Cardiac septum (tissue), 1 donor: Measurements from ENCODE around the gene OLFM1. TPM values are rescaled to one million over a fixed set of nuclear protein-coding genes. Genes with fewer than 3 reads are reported as not detected.
A peak's percentile ranks its signal among the peaks of the same experiment; 100 is the strongest.

ENCODE experiments used
- DNase-seq: peaks from one replicate; pipeline ENCODE4 v3.0.0-alpha.2; 2020; ENCODE audit warnings: low spot score
- intact Hi-C: fragments of 100-400 bp; cut with DNase I; formaldehyde crosslinking; loops from one replicate; pipeline ENCODE4 v1.14.0; 2022
- long read RNA-seq: library from polyadenylated mRNA; unstranded; transcript quantifications from one replicate; pipeline ENCODE4 v2.0.0, GENCODE V29; 2021
- total RNA-seq: library from RNA; stranded (reverse); fragmentation: NEBNext Ultra II Directional; extraction: Animal tissue kit (Norgen Biotek cat#: 25700); gene quantifications from one replicate; pipeline ENCODE4 v1.2.1, GENCODE V29; 2021
- donor health status: DM: no; HTN: no; CAD: no.

Gene OLFM1
- 8.6 TPM for total RNA-seq
- long read RNA-seq, transcript OLFM1-201 (6 exons, 2,591 nt) = major isoform, 5 of 16 reads
- long read RNA-seq, transcript OLFM1-202 (4 exons, 1,014 nt) = major isoform, 5 of 16 reads
- long read RNA-seq, partial matches to known transcripts = 0 of 16 reads
- long read RNA-seq, other reads (novel, unspliced or antisense) = 1 of 16 reads

DNA sequence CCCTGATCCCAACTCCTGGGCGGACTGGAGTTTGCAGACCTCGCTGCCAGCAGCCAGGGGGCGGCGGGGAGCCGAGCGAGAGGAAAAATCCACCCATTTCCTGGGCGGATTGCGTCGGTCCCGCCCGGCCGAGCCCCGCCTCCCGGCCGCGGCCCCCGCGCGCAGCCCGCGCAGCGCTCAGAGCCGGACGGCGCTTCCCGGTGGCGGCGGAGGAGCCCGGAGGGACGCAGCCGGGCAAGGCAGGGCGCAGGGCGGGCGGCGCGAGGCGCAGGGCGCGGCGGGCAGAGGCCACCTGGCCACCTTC, at the start of gene OLFM1:
Gene OLFM1, plus strand, starts transcription at position 180 of the 304 bp plus-strand sequence. CDS start 322 bp downstream, outside the sequence.
- intact Hi-C loops = loop anchor here (10.0 kb wide), 1 partner anchor 303 kb away; no protein-coding TSS in a partner anchor
- peak; percentile 86 for DNase-seq

DNA sequence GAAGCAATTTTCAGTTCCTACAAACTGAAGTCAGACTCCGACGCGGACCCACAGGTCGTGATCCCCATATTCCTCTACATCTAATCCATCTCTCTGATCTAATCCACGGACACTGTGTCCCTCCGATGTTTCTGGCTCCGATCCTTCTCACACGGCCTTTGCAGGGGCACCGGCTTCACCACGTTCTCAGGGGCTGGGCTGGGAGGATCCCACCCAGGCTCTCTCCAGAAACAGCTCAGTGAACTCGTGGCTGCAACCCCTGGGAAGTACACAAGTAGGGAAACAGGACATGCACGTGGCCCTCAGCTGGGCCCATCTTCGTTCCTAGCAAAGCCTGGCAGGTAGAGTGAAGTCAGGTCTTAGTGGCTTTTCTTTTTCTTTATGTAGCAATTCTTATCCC, 49.1 kb upstream of the OLFM1 start:
- peak; percentile 55 for DNase-seq
- intact Hi-C loops = no loop called here

DNA sequence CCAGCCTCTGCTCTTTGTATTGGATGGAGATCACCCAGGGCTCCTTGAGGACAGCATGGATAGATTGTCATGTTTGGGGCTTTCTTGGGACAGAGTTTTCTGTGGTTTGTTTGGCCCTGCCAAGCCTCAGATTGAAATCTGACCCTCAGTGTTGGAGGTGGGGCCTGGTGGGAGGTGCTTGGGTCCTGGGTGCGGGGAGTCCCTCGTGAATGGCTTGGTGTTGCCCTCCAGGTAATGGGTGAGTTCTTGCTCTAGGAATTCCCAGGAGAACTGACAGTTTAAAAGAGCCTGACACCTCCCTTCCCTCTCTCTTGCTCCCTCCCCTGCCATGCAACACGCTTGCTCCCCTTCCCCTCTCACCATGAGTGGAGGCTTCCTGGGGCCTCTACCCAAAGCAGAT, 48.6 kb upstream of the OLFM1 start:
- intact Hi-C loops = no loop called here
- no peak for DNase-seq

DNA sequence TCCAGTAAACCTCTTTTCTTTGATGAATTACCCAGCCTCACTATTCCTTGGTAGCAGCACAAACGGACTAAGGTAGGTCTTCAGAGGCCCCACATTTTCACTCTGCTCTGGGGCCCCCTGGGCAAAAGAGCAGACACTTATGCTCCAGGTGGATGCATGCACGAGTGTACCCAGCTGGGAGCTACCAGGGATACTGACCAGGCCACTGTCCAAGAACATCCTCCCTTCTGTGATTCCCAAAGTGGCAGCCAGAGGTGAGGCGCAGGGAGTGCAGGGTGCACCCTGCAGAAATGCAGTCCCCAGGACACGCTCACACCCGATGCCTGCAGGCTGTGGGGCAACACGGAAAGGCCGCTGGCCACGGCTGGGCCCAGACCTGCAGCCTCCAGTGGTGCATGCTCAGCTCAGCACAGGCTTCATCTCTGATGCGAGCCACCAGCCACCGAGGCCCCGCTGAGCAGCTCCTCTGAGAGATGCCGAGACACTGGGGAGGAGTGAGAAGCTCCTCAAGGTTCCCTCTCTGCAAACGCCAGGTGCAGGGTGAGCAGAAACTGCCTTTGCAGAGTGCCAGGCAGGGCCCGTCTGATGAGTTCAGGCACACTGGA, 48.1 kb upstream of the OLFM1 start:
- intact Hi-C loops = no loop called here
- peak; percentile 59 for DNase-seq

DNA sequence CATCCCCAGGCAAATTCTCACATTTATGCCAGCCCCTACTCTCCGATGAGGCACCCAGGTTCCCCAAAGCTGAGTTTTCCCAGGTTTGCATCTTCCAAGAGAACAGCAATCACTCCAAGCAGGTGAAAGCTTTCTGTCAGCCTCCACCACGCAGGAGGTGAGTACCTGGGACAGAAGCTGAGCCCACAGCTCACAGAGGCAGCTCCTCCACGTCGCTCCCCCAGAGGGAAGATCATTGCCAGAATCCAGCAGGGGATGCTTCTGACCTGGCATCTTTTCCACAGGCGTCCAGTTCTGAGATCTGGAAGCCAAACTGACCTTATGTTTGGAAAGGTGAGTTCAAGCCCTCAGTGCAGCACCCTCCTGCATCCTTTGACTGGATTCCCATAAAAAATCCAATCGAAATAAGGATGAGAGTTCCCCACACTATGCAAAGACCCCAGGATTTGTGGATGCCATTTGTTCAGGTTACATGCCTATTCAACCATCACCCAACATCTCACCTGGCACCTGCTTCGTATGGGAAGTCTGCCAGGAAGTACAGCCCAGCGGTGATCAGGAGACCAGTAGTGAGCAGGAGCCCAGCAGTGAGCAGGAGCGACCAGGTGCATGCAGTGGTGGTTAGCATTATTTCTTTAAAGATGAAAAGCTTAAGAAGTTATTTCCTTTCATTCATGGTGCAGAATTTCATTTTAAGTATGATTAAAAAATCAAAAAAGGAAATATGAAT, 47.4 kb upstream of the OLFM1 start:
- DNase-seq = no peak
- intact Hi-C loops = no loop called here

DNA sequence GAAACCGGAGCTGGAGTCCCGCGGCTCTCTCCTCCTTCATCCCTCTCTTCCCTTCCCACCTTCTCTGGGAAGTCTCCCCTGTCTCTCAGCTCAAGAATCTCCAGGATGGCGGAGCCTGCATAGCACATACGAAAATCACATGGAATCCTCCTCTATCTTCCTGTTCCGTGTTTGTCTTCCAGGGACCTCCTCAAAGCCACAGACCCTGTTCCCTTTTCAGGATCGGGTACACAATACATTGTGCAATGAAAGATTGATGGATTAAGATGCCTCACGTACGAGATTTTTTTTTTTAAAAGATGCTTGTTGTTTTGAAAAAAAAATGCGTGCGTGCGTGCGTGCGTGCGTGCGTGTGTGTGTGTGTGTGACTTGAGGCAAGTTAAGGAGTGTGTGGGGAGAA, 46.6 kb upstream of the OLFM1 start:
- intact Hi-C loops = no loop called here
- DNase-seq = peak; percentile 44

DNA sequence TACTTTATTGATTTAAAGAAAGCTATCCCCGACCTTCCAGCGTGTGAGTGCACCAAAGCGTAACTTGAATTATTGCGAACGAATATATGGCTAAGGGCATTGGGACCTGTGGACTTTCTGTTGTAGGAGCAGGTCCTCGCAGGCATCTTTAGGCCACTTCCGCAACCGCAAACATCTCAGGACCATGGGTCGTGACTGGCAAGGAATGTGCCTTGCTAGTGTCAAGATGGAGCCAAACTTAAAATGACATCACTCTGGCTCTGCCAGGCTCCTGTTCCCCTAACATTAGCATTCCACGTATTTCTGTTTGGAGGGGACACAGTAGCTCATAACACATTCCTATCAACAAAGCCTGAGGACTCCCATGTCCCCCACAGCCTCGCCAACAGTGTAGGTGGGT, 44.1 kb upstream of the OLFM1 start:
- intact Hi-C loops = no loop called here
- DNase-seq = peak; percentile 26

DNA sequence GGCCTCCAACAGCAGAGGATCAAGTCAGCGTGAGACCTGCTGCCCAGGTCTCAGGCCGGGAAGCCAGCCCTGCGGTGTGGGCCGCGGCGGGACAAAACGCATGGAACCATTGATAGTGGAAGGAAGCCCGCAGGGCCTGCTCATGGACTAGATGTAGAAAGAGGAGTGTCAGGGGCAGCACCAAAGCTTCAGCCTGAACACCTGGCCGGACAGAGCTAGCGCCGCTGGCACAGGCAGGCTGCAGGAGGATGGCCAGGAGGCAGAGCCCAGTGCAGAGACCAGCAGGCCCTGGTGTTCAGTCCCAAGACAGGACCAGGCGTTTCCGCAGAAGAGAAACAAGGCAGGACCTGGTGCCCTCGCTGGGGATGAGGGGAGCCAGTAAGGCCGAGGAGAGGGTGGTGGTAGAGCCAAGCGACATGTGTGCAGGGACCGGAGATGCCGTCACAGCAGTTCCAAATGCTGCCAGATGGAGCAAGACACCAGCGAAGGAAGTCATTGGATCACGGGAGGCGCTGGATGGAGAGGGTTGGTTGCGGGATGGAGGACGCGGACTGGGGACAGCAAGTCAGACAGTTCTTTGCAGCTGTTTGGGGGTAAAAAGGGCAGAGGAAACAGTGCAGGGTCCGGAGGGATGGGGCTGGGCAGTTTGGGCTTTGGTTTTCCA, 42.1 kb upstream of the OLFM1 start:
- DNase-seq = peak; percentile 63

DNA sequence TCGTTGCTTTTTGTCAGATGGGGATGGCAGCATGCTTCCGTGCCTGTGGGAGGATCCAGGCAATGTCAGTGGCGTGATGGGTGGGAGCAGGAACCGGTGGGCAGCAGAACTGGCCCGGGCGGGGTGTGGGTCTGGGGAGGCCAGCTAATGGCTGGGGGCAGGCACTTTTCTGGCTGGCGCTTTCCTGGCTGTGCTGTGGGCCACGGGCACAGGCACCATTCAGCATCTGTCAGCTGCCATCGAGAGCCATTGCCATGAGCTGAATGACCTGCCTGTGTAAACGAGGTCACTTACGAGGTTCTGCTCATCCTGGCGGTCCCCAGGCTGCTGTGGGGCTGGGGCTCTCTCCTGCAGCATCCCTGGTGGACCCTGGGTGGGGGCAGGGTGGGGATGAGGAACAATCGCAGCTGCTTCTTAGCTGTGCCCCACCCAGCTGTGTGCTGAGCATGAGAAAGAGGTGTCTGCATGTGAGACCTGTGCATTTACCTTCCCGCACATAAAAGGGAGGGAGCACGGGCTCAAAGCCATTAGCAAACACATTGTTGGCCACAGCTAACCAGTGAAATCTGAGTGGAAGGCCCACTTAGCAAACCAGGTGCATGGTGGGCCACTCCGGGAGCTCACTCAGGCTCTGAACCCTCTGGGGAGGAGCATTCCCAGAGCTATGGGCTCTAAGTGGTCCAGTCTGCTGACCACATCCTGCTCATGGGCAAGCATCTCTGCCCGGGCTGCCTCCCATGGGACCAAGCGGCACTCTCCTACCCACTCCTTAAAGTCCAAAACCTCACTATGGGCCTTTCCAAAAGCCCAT, 41.3 kb upstream of the OLFM1 start:
- peak; percentile 38 for DNase-seq
- intact Hi-C loops = no loop called here

More for the DNA sequence above, 42.1 kb upstream of the OLFM1 start:
- intact Hi-C loops = no loop called here

DNA sequence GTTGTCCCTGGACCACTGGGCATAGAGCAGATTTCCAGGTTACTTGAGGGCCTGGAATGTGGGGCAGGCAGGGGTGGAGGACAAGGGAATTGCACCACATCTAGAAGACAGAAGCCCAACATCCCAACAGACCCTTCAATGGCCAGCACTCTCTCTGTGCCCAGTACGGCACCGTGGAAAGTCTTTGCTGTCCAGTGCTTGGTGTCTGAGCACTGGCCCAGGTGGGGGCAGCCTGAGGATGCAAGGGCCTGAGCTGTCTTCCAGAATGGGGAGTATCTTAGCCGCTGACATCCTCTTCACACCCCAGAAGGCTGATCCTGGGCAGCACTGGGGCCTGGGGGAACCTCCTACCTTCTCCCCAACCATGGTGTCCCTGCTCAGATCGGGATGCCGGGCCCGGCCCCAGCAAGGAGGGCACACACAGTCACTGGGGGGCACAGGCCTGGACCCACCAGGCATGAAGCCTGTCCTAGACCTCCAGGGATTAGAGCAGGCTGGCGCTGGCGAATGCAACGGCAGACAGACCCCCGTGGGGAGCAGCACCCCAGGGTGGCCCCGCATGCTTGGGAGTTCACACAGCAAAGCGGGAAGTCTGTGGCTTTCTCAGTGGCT, 40.6 kb upstream of the OLFM1 start:
- DNase-seq = peak; percentile 67
- intact Hi-C loops = no loop called here

DNA sequence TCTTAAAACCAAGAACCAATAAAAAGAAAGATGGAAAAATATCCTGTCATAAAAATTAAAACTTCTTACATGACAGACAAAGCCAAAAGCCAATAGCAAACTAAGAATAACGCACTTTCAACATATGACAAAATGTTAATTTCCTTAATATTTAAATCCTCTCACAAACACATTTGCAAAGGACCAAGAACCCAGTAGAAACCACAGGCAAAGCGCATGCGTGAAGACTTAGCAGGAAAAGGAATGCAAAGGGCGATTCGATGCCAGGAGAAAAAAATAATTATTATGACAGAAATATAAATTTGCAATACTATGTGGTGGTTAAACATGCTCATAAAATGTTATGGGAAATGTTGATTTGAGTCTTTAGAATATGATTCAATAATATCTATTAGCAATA, 39.9 kb upstream of the OLFM1 start:
- intact Hi-C loops = no loop called here
- no peak for DNase-seq

DNA sequence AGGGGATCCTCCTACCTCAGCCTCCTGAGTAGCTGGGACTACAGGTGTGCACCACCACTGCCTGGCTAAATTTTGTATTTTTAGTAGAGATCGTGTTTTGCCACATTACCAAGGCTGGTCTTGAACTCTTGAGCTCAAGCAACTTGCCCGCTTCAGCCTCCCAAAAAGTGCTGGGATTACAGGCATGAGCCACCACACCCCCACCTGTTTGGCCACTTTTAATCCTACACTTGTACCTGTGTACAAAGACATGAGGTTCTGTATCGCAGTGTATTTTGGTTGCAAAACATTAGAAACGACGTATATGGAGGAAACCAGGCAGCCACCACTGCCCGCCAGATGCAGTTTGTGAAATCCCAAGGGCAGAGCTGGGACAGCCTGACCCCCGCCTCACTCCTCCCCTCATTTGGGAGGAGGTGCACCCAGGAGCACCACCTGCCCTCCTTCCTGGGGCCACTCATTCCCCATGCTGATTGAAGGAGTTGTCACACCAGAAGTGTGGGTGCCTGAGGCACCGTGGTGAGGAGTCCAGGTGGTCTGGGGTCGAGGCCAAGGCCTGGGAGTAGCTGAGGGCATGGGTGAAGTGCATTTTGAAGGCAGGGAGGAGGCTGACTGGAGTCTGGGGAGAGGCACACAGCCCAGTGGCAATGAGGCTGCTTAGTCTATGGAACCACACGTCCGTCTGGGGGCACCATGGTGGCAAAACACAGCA, 39.3 kb upstream of the OLFM1 start:
- intact Hi-C loops = no loop called here
- peak; percentile 70 for DNase-seq

DNA sequence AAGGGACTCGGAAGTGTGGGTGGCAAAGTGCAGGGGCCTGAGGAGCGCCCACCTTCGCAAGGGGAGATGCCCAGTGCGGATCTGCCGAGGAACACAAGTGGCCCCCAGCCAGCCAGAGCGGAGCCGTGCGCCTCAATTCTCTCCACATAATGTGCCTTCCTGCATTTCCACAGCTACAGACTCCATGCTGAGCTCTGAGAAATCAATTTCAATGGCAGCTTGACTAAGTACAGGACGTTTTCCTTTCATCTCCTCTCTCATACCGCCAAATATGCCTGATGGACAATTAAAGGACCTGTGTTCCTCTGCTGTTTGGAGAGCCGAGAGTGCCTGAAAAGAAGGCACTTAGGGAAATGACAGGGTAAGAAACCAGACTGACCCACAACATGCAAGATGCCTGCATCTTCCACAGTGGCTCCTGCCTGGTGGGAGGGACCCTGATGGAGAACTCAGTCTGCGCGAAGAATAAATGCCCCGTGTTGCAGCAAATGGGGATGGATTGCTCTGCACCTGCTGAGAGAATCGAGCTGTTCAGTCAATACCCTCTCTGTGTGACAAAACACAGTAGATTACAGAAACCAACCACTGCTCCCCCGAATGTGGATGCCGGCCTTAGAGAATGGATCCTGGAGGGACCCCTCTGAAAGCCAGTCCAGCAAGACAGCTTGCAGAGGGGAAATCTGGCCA, 38.6 kb upstream of the OLFM1 start:
- DNase-seq = peak; percentile 7
- intact Hi-C loops = no loop called here

DNA sequence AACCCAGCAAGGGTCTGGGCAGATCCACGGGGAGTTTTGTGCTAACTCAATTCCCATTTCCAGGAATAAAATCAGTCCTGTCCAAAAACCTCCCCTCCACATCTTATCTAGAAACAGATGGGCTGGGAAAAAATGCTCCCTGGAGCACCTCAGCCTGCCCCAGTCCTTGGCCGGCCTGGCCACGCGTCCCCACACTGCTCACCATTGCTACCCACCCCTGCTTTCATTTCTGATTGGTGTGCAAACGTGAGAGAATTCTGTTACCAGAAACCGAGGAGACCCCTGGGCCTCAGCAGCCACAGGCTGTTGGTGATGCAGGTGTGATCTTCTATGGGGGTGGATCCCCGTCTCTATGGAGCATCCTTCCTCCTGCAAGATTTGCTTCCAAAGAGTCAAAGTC, 38.0 kb upstream of the OLFM1 start:
- intact Hi-C loops = no loop called here

DNA sequence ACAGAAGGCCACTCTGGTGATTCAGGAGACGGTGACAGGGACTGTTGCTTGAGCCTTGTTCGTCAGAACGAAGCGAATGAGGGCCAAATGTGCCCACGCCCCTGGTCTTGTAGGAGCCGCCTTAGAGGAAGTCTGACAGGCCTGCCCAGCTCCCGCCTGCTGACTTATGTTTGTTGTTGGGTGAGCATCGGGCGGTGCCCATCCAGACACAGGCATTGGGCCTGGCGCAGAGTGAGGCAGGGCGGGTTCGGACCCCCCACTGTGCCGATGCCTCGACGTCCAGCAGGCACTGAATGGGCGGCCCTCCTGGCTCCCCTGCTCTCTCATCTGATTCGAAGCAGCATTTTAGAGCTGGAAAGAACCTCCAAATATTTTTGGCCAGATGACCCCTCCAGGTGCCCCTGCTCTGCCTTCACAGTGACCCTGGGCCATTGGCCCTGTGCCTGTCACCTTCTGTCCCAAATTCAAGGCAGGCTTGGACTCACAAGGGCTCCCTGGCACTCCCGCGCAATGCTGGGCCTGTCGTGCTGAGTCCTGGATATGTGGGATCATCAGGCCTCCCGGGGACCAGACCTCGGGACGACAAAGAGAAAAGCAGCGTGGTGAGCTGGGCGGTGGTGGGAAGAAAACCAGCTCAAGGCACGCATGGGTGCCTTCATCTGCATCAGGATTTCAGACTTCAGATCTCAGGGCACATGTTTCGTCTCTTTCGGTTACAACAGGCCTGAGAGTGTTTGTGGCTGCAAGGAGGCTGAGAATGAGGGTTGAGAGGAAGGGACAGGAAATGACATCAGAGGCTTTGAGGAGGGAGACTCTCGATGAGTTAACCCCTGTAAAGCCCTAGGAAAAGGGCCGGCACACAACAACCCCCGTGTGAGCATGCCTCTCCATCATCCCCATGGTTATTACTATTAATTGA, 37.1 kb upstream of the OLFM1 start:
- intact Hi-C loops = no loop called here
- DNase-seq = peak; percentile 47

More for the DNA sequence above, 38.0 kb upstream of the OLFM1 start:
- DNase-seq = peak; percentile 22

DNA sequence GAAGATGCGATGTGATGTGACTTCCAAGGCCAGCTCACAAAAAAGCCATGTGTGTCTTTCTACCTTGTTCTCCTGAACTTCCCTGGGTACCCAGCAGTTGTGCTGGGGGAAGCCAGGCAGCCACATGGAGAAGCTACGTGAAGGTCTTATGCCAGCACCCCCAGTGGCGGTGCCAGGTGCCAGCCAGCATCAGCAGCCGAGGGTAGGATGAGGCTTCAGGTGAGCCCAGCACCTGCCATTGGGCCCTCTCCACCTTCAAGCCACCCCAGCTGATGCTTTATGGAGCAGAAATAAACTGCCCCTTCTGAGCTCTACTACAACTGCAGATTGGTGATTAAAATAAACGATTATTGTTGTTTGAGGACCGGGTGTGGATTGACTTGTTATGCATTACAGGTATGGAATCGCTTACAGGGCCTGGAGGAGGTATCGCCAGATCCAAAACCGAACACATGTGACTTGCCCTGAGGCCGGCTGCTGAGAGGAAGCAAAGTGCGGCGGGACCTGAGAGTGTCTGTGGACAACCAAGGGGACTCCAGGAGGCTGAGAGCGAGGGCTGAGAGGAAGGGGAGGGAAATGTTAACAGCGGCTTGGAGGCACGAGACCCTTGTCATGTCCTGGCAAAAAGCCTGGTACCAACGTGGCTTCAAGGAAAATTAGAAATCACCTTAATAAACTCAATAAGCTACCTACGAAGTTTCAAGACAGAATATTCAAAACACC, 36.0 kb upstream of the OLFM1 start:
- peak; percentile 65 for DNase-seq
- intact Hi-C loops = no loop called here

DNA sequence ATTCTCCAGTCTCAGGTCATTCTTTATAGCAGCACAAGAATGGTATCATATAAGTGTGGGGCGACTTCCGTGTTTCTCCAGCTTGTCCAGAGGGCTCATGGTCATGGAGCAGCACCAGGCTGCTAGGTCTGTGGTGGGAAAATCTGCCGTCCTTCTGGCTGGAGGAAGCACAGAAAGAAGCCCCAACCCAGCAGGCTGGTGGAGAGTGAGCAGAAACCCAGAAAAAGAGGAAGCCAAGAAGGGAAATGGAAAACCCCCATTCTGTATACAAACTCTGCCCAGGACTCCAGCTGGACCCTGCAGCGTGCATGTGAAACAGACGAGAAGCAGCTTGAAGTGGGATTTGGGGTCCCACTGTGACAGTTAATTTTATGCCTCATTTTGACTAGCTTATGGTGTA, 34.3 kb upstream of the OLFM1 start:
- intact Hi-C loops = no loop called here
- DNase-seq = peak; percentile 7
